GM23338 (cell line): ENCODE results near the gene AMOTL1. TPM values are rescaled to one million over a fixed set of nuclear protein-coding genes. Genes with fewer than 3 reads are reported as not detected.

Experiments
- ATAC-seq: fragments of 200-7000 bp; cut with Tn5 transposase; 3 replicates; pipeline ENCODE4 v1.9.1; 2020
- DNase-seq: peaks from one replicate; pipeline ENCODE4 v3.0.0-alpha.2; 2015; ENCODE audit warnings: low spot score
- H2AFZ ChIP-seq: fragments of 200-600 bp; sonication (generic); 2 replicates; pipeline ENCODE4 v1.8.0; 2016; ENCODE audit warnings: antibody characterized with exemption, mild to moderate bottlenecking, moderate library complexity
- H3F3A ChIP-seq: fragments of 200-600 bp; sonication (generic); replicated peaks from 2 replicates; pipeline ENCODE4 v1.8.0; 2017; ENCODE audit warnings: antibody characterized with exemption, mixed run types, low read depth
- H3K27ac ChIP-seq: fragments of 200-600 bp; sonication (generic); 2 replicates; pipeline ENCODE4 v1.6.1; 2016; ENCODE audit warnings: low read depth
- H3K27me3 ChIP-seq: fragments of 200-600 bp; sonication (generic); 2 replicates; pipeline ENCODE4 v1.8.0; 2016; ENCODE audit warnings: mild to moderate bottlenecking, mixed run types, moderate library complexity; ENCODE audit not compliant: insufficient read depth
- H3K36me3 ChIP-seq: fragments of 200-600 bp; sonication (generic); 2 replicates; pipeline ENCODE4 v1.8.0; 2016; ENCODE audit warnings: mild to moderate bottlenecking; ENCODE audit not compliant: insufficient read depth
- H3K4me1 ChIP-seq: fragments of 200-600 bp; sonication (generic); 2 replicates; pipeline ENCODE4 v1.8.0; 2016; ENCODE audit warnings: mild to moderate bottlenecking, moderate library complexity; ENCODE audit not compliant: insufficient read depth
- H3K4me2 ChIP-seq: fragments of 200-600 bp; sonication (generic); 2 replicates; pipeline ENCODE4 v1.7.1; 2017; ENCODE audit warnings: mixed run types
- H3K4me3 ChIP-seq: fragments of 200-600 bp; sonication (generic); 2 replicates; pipeline ENCODE4 v1.6.1; 2016; ENCODE audit warnings: mixed run types
- H3K79me2 ChIP-seq: fragments of 200-600 bp; sonication (generic); replicated peaks from 2 replicates; pipeline ENCODE4 v1.8.0; 2017; ENCODE audit warnings: mild to moderate bottlenecking; ENCODE audit not compliant: insufficient read depth
- H3K9me2 ChIP-seq: fragments of 200-600 bp; sonication (generic); 2 replicates; pipeline ENCODE4 v1.8.0; 2017; ENCODE audit not compliant: insufficient read depth
- H4K20me1 ChIP-seq: fragments of 200-600 bp; sonication (generic); replicated peaks from 2 replicates; pipeline ENCODE4 v1.8.0; 2017; ENCODE audit warnings: mild to moderate bottlenecking; ENCODE audit not compliant: insufficient read depth
- H3K27ac Mint-ChIP-seq: 2 replicates; pipeline ENCODE4 v1.8.0; 2020; ENCODE audit warnings: inconsistent platforms, mild to moderate bottlenecking, moderate library complexity, mixed read lengths
- H3K27me3 Mint-ChIP-seq: 3 replicates; pipeline ENCODE4 v1.8.0; 2022; ENCODE audit warnings: low read depth, mild to moderate bottlenecking, moderate library complexity, mixed read lengths, inconsistent platforms; ENCODE audit not compliant: insufficient read depth, poor library complexity
- H3K36me3 Mint-ChIP-seq: 3 replicates; pipeline ENCODE4 v1.8.0; 2021; ENCODE audit warnings: low read depth, mild to moderate bottlenecking, inconsistent platforms, moderate library complexity, mixed read lengths
- H3K4me1 Mint-ChIP-seq: 3 replicates; pipeline ENCODE4 v1.8.0; 2020; ENCODE audit warnings: mild to moderate bottlenecking, inconsistent platforms, mixed read lengths
- H3K4me3 Mint-ChIP-seq: 3 replicates; pipeline ENCODE4 v1.8.0; 2021; ENCODE audit warnings: moderate library complexity, mild to moderate bottlenecking, inconsistent platforms, mixed read lengths
- H3K9me3 Mint-ChIP-seq: 3 replicates; pipeline ENCODE4 v1.8.0; 2020; ENCODE audit warnings: moderate library complexity, mild to moderate bottlenecking, inconsistent platforms, mixed read lengths
- ETS1 ChIP-seq: IDR thresholded peaks from 2 replicates; pipeline ENCODE4 v1.6.1; 2016; ENCODE audit warnings: antibody characterized with exemption
- EZH2 ChIP-seq: fragments of 200-600 bp; sonication (generic); IDR thresholded peaks from one replicate; pipeline ENCODE4 v1.8.0; 2017; ENCODE audit warnings: antibody characterized with exemption, mild to moderate bottlenecking, low read depth; ENCODE audit not compliant: unreplicated experiment
- EZH2phosphoT487 ChIP-seq: fragments of 200-600 bp; sonication (generic); IDR thresholded peaks from one replicate; pipeline ENCODE4 v1.8.1; 2018; ENCODE audit warnings: antibody characterized with exemption; ENCODE audit not compliant: unreplicated experiment
- JUNB ChIP-seq: IDR thresholded peaks from one replicate; pipeline ENCODE4 v1.6.1; 2016; ENCODE audit warnings: antibody characterized with exemption; ENCODE audit not compliant: unreplicated experiment
- NANOG ChIP-seq: IDR thresholded peaks from 2 replicates; pipeline ENCODE4 v1.6.1; 2016; ENCODE audit warnings: antibody characterized with exemption, borderline replicate concordance
- POLR2AphosphoS5 ChIP-seq: IDR thresholded peaks from 2 replicates; pipeline ENCODE4 v1.6.1; 2016; ENCODE audit warnings: antibody characterized with exemption, low read depth
- STAT1 ChIP-seq: IDR thresholded peaks from one replicate; pipeline ENCODE4 v1.6.1; 2016; ENCODE audit warnings: antibody characterized with exemption; ENCODE audit not compliant: unreplicated experiment
- ZNF114 ChIP-seq: fragments of 250-450 bp; sonication (Bioruptor Pico); IDR thresholded peaks from 2 replicates; pipeline ENCODE4 v1.5.0; 2020; ENCODE audit warnings: mild to moderate bottlenecking, moderate library complexity
- ZNF331 ChIP-seq: fragments of 250-450 bp; sonication (Bioruptor Pico); IDR thresholded peaks from 2 replicates; pipeline ENCODE4 v1.5.0; 2020; ENCODE audit warnings: low read depth, mild to moderate bottlenecking, moderate library complexity
- polyA plus RNA-seq: library from polyadenylated mRNA; unstranded; fragments of >200 nt; fragmentation: Nextera tagmentation; extraction: Ambion mirVana; gene quantifications from 2 replicates; pipeline ENCODE4 v1.2.1, GENCODE V29; 2016
- total RNA-seq: library from RNA; depleted of rRNA; stranded (reverse); fragments of >200 nt; shearing (Covaris generic); gene quantifications from 2 replicates; pipeline ENCODE4 v1.2.3, GENCODE V29; 2014
- TF ChIP-seq, protein P1 (sequence below): IDR thresholded peaks from one replicate; pipeline ENCODE4 v1.6.1; 2018; ENCODE audit warnings: antibody characterized with exemption; ENCODE audit not compliant: unreplicated experiment

AMOTL1 gene
- total and polyA plus RNA-seq, 2 experiments from 2014 or later: 4.3 to 18.7 TPM

DNA sequence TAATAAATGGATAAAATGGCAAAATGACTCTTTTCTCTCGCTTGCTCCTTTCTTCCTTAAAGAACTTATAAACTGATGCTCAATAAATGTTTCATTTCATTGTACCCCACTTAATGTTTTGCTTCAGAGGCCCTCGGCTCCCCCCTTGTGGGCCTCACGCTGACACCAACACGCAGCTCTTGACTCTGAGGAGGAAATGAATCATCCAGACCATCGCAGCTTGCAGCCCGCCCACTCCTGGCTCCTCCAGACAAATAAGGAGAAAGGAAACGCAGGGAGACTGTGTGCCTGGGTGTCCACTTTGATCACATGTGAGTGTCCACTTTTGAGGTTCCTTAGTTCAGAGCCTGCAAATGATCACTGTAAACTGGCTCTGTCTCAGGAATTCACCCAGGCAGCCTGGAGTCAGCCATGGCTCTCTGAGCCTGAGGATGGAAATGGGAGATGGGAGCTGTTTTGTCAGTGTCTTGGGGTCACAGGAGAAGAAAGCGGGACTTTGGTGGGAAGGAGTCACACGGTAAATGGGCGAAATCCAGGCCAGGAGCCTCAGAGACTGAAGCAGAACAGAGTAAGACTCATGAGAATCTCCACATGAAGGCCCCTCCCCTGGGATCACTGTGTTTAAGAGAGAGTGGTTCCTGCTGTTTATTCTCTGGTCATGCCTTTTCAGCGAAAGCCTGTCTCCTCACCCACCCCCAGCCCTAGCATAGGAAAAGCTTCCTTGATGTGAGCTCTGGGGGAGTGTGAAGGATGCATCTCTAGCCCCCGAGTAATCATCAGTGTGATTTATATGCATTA is 108.7 kb downstream of the AMOTL1 start:
- Mint-ChIP-seq H3K9me3 (no peaks in the 10 kb centered on the region), H3K4me3 (no peak overlapping the region), H3K27ac (peak overlapping the region; percentile 13; the same call in 1 of the 2 replicates), H3K36me3 (peaks cover 43% of the 10 kb centered on the region), H3K4me1 (peaks cover 4% of the 10 kb centered on the region; the same call in 1 of the 3 replicates), H3K27me3 (peaks cover 5% of the 10 kb centered on the region)
- no peaks in the 10 kb centered on the region for H3K9me2 ChIP-seq
- no peaks in the 10 kb centered on the region for H3K4me1 ChIP-seq
- TF ChIP-seq STAT1: no peak
- no peak for TF ChIP-seq POLR2AphosphoS5
- TF ChIP-seq ZNF331 (CRISPR knock-in tag): no peak
- TF ChIP-seq EZH2phosphoT487: no peak
- no peak for TF ChIP-seq NANOG
- TF ChIP-seq ETS1: no peak
- TF ChIP-seq, protein P1, sequence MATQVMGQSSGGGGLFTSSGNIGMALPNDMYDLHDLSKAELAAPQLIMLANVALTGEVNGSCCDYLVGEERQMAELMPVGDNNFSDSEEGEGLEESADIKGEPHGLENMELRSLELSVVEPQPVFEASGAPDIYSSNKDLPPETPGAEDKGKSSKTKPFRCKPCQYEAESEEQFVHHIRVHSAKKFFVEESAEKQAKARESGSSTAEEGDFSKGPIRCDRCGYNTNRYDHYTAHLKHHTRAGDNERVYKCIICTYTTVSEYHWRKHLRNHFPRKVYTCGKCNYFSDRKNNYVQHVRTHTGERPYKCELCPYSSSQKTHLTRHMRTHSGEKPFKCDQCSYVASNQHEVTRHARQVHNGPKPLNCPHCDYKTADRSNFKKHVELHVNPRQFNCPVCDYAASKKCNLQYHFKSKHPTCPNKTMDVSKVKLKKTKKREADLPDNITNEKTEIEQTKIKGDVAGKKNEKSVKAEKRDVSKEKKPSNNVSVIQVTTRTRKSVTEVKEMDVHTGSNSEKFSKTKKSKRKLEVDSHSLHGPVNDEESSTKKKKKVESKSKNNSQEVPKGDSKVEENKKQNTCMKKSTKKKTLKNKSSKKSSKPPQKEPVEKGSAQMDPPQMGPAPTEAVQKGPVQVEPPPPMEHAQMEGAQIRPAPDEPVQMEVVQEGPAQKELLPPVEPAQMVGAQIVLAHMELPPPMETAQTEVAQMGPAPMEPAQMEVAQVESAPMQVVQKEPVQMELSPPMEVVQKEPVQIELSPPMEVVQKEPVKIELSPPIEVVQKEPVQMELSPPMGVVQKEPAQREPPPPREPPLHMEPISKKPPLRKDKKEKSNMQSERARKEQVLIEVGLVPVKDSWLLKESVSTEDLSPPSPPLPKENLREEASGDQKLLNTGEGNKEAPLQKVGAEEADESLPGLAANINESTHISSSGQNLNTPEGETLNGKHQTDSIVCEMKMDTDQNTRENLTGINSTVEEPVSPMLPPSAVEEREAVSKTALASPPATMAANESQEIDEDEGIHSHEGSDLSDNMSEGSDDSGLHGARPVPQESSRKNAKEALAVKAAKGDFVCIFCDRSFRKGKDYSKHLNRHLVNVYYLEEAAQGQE: no peak
- H3K4me2 ChIP-seq: no peak overlapping the region
- no peak overlapping the region for H2AFZ ChIP-seq
- H4K20me1 ChIP-seq: no peaks in the 10 kb centered on the region
- no peaks in the 10 kb centered on the region for H3K79me2 ChIP-seq
- H3K27ac ChIP-seq: no peak overlapping the region
- no peaks in the 10 kb centered on the region for H3F3A ChIP-seq
- no peak overlapping the region for H3K4me3 ChIP-seq
- no peaks in the 10 kb centered on the region; the same call in 1 of the 2 replicates for H3K36me3 ChIP-seq
- ATAC-seq: no peak; the same call in 2 of the 3 replicates
- DNase-seq: no peak
- no peaks in the 10 kb centered on the region for H3K27me3 ChIP-seq

DNA sequence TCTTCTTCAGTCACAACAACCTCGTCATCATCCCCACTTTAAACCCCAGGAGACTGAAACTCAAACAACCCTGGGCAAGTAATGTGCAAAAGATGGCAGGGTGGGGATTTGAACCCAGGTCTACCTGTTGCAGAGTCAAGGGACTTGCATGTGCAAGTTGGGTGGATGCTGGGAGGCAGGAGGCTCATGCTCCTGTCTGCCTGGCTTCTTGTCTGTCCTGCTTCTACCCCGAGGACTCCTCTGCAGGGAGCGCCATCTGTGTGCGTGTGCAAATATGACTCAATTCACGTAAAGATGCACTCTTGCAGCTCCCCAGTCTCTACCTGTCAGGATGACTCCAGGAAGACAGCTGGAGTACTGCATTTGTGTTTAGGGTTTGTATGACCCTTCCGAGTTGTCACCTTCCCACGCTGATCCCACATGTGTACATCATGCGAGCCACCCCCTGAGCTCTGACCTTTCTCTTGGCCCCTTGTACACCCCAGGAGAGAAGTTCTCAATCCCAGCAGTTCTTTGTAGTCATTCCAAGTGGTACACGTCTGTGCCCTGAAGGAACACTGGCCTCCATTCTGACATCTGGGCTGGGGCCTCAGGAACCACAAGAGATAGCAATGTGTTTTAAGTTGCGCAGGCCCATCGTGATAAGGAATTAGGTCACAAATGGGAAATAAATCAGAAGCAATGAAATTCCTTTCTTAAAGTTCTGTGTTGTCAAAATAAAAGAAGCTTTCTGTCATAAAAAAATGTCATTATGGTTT is 109.5 kb downstream of the AMOTL1 start:
- Histone ChIP-seq H3K4me3 (no peak overlapping the region), H4K20me1 (no peaks in the 10 kb centered on the region), H3K4me1 (no peaks in the 10 kb centered on the region), H3F3A (no peaks in the 10 kb centered on the region), H3K4me2 (no peak overlapping the region), H2AFZ (no peak overlapping the region), H3K36me3 (no peaks in the 10 kb centered on the region; the same call in 1 of the 2 replicates), H3K9me2 (no peaks in the 10 kb centered on the region), H3K79me2 (no peaks in the 10 kb centered on the region), H3K27ac (no peak overlapping the region), H3K27me3 (no peaks in the 10 kb centered on the region)
- ATAC-seq (no peak), DNase-seq (no peak)
- Mint-ChIP-seq H3K36me3 (peaks cover 38% of the 10 kb centered on the region), H3K27ac (peak overlapping the region; percentile 13; the same call in 1 of the 2 replicates), H3K4me3 (no peak overlapping the region), H3K4me1 (peaks cover 4% of the 10 kb centered on the region; the same call in 1 of the 3 replicates), H3K9me3 (no peaks in the 10 kb centered on the region), H3K27me3 (peaks cover 1% of the 10 kb centered on the region)
- TF ChIP-seq ZNF114 (CRISPR knock-in tag): no peak
- TF ChIP-seq STAT1: no peak
- TF ChIP-seq EZH2: no peak
- no peak for TF ChIP-seq JUNB
- TF ChIP-seq, protein P1: no peak
